PC-3 (cell line): ENCODE data around the gene KRTAP5-10. TPM values are rescaled to one million over a fixed set of nuclear protein-coding genes. Genes with fewer than 3 reads are reported as not detected.
"Not testable (repeated sequence)": the region's sequence is repeated elsewhere in the genome, so short reads cannot be mapped to it uniquely, and the experiment has no call there.

Experiments used
- ATAC-seq: fragments of 200-7000 bp; cut with Tn5 transposase; 2 replicates; pipeline ENCODE4 v1.9.1; 2020; ENCODE audit warnings: mild to moderate bottlenecking, moderate library complexity
- BruUV-seq: library from RNA; stranded (reverse); fragments of 400-500 nt; replicated peaks from 2 replicates; lab custom pipeline; 2021; lab: Mats Ljungman, UMichigan
- CTCF ChIA-PET: fragments of 300-600 bp; sonication (Branson Sonifier 250); formaldehyde crosslinking; loops from one replicate; lab custom pipeline; 2022; ENCODE audit warnings: antibody characterized with exemption; lab: Charles Lee
- POLR2A ChIA-PET: fragments of 300-600 bp; sonication (Branson Sonifier 250); formaldehyde crosslinking; loops from one replicate; lab custom pipeline; 2022; ENCODE audit warnings: antibody characterized with exemption; ENCODE audit not compliant: unreplicated experiment; lab: Charles Lee
- DNase-seq: peaks from one replicate; pipeline ENCODE4 v3.0.0-alpha.2; 2015
- H2AFZ ChIP-seq: fragments of 300-600 bp; sonication (generic); 2 replicates; pipeline ENCODE4 v1.6.0; 2016; ENCODE audit warnings: antibody characterized with exemption, low read length
- H3F3A ChIP-seq: fragments of 300-600 bp; sonication (generic); one replicate; pipeline ENCODE4 v1.6.0; 2017; ENCODE audit warnings: antibody characterized with exemption, low read length, control low read depth, mild to moderate bottlenecking; ENCODE audit not compliant: unreplicated experiment
- H3K27ac ChIP-seq: fragments of 300-600 bp; sonication (generic); 2 replicates; pipeline ENCODE4 v1.5.1; 2016; ENCODE audit warnings: mild to moderate bottlenecking, low read length
- H3K27me3 ChIP-seq: fragments of 300-600 bp; sonication (generic); 2 replicates; pipeline ENCODE4 v1.6.1; 2016; ENCODE audit warnings: low read length, mixed read lengths
- H3K36me3 ChIP-seq: fragments of 300-600 bp; sonication (generic); 2 replicates; pipeline ENCODE4 v1.6.1; 2016; ENCODE audit warnings: low read depth, mixed run types, low read length, mixed read lengths
- H3K4me1 ChIP-seq: fragments of 300-600 bp; sonication (generic); 2 replicates; pipeline ENCODE4 v1.5.1; 2016; ENCODE audit warnings: low read length; ENCODE audit not compliant: insufficient read depth
- H3K4me2 ChIP-seq: fragments of 300-600 bp; sonication (generic); 2 replicates; pipeline ENCODE4 v1.6.0; 2016; ENCODE audit warnings: low read length
- H3K4me3 ChIP-seq: fragments of 300-600 bp; sonication (generic); 2 replicates; pipeline ENCODE4 v1.5.1; 2016; ENCODE audit warnings: mild to moderate bottlenecking, low read length, mixed read lengths
- H3K79me2 ChIP-seq: fragments of 300-600 bp; sonication (generic); 2 replicates; pipeline ENCODE4 v1.6.1; 2017; ENCODE audit warnings: low read length, mixed read lengths
- H3K9ac ChIP-seq: fragments of 300-600 bp; sonication (generic); 2 replicates; pipeline ENCODE4 v1.6.0; 2016; ENCODE audit warnings: mild to moderate bottlenecking, low read length
- H3K9me2 ChIP-seq: fragments of 300-600 bp; sonication (generic); replicated peaks from 2 replicates; pipeline ENCODE4 v1.6.1; 2016; ENCODE audit warnings: mixed run types, low read length, mixed read lengths
- H3K9me3 ChIP-seq: fragments of 300-600 bp; sonication (generic); 2 replicates; pipeline ENCODE4 v1.6.1; 2016; ENCODE audit warnings: low read length, mixed read lengths
- H4K20me1 ChIP-seq: fragments of 300-600 bp; sonication (generic); 2 replicates; pipeline ENCODE4 v1.6.1; 2016; ENCODE audit warnings: low read length, mixed read lengths
- EZH2 ChIP-seq: fragments of 300-600 bp; sonication (generic); IDR thresholded peaks from one replicate; pipeline ENCODE4 v1.6.1; 2017; ENCODE audit warnings: antibody characterized with exemption, mild to moderate bottlenecking, low read length; ENCODE audit not compliant: unreplicated experiment
- EZH2phosphoT487 ChIP-seq: fragments of 300-600 bp; sonication (generic); IDR thresholded peaks from 2 replicates; pipeline ENCODE4 v1.6.1; 2018; ENCODE audit warnings: mild to moderate bottlenecking, antibody characterized with exemption, low read length, borderline replicate concordance
- intact Hi-C: fragments of 100-400 bp; cut with micrococcal nuclease; formaldehyde crosslinking; loops from 2 replicates; pipeline ENCODE4 v1.9.0; 2023
- total RNA-seq: library from RNA; depleted of rRNA; stranded (reverse); fragments of >200 nt; gene quantifications from 2 replicates; pipeline ENCODE4 v1.2.3, GENCODE V29; 2014
- TF ChIP-seq, protein P1 (sequence below): fragments of 300-600 bp; sonication (generic); conservative IDR thresholded peaks from 2 replicates; pipeline ENCODE4 v1.5.1; 2017; ENCODE audit warnings: antibody characterized with exemption, low read depth, mild to moderate bottlenecking, low read length

The KRTAP5-10 gene
- total RNA-seq, 1 experiment from 2014 or later: not detected

GRCh38 chr11:71538666-71538990 is 26.7 kb upstream of the KRTAP5-10 start:
- no peak overlapping the region for H3K4me2 ChIP-seq
- H3K27ac ChIP-seq: no peak overlapping the region
- H3F3A ChIP-seq: no peaks in the 10 kb centered on the region
- no peaks in the 10 kb centered on the region for H3K36me3 ChIP-seq
- H3K9me2 ChIP-seq: no peaks in the 10 kb centered on the region
- TF ChIP-seq, protein P1, sequence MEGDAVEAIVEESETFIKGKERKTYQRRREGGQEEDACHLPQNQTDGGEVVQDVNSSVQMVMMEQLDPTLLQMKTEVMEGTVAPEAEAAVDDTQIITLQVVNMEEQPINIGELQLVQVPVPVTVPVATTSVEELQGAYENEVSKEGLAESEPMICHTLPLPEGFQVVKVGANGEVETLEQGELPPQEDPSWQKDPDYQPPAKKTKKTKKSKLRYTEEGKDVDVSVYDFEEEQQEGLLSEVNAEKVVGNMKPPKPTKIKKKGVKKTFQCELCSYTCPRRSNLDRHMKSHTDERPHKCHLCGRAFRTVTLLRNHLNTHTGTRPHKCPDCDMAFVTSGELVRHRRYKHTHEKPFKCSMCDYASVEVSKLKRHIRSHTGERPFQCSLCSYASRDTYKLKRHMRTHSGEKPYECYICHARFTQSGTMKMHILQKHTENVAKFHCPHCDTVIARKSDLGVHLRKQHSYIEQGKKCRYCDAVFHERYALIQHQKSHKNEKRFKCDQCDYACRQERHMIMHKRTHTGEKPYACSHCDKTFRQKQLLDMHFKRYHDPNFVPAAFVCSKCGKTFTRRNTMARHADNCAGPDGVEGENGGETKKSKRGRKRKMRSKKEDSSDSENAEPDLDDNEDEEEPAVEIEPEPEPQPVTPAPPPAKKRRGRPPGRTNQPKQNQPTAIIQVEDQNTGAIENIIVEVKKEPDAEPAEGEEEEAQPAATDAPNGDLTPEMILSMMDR: no peak
- no peak for TF ChIP-seq EZH2
- TF ChIP-seq EZH2phosphoT487: no peak
- no peak overlapping the region for H3K4me3 ChIP-seq
- ATAC-seq (no peak), DNase-seq (no peak)
- no peak overlapping the region for H2AFZ ChIP-seq
- peaks cover 11% of the 10 kb centered on the region for H3K27me3 ChIP-seq
- H3K79me2 ChIP-seq: no peaks in the 10 kb centered on the region
- no peaks in the 10 kb centered on the region for H3K9me3 ChIP-seq
- H4K20me1 ChIP-seq: no peaks in the 10 kb centered on the region
- POLR2A ChIA-PET: no interaction called here
- intact Hi-C loops: no loop called here
- CTCF ChIA-PET: no interaction called here
- H3K9ac ChIP-seq: no peak overlapping the region
- BruUV-seq: no TSS peak
- H3K4me1 ChIP-seq: no peaks in the 10 kb centered on the region

DNA sequence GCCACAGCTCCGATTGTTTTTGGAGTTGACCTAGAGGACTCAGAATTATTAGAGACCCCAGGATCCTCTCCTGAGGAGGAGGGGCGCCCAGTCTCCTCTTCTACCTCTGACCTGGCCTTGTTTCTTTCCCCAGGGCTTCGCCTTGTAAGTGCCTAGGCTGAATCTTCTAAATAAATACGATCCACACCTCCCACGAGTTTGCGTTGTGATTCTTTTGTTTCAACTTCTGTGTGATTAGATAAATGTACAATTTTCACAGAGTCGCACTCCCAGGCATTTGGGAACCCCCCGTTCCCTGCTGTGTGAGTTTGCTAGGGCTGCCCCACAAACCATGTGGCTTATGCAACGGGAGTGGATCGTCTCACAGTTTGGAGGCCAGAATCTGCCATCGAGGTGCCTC is 26.3 kb upstream of the KRTAP5-10 start:
- BruUV-seq: no TSS peak
- H3F3A ChIP-seq: no peaks in the 10 kb centered on the region
- peaks cover 11% of the 10 kb centered on the region for H3K27me3 ChIP-seq
- no peak overlapping the region for H3K27ac ChIP-seq
- no peak for DNase-seq
- no peak overlapping the region for H3K4me2 ChIP-seq
- TF ChIP-seq, protein P1: no peak
- TF ChIP-seq EZH2phosphoT487 (no peak), EZH2 (no peak)
- POLR2A ChIA-PET: no interaction called here
- H2AFZ ChIP-seq: no peak overlapping the region
- no peak overlapping the region for H3K9ac ChIP-seq
- no peaks in the 10 kb centered on the region for H3K4me1 ChIP-seq
- intact Hi-C loops: no loop called here
- H4K20me1 ChIP-seq: no peaks in the 10 kb centered on the region
- CTCF ChIA-PET: no interaction called here
- H3K9me3 ChIP-seq: no peaks in the 10 kb centered on the region
- no peaks in the 10 kb centered on the region for H3K9me2 ChIP-seq
- no peaks in the 10 kb centered on the region for H3K79me2 ChIP-seq
- no peak for ATAC-seq
- no peak overlapping the region for H3K4me3 ChIP-seq
- no peaks in the 10 kb centered on the region for H3K36me3 ChIP-seq

- H3K9me3 ChIP-seq, intact Hi-C loops, H3K9me2 ChIP-seq, H3K36me3 ChIP-seq, CTCF ChIA-PET, POLR2A ChIA-PET, H3K4me1 ChIP-seq, BruUV-seq, H3K4me2 ChIP-seq, H2AFZ ChIP-seq, DNase-seq, H4K20me1 ChIP-seq, ATAC-seq, H3K9ac ChIP-seq, H3F3A ChIP-seq, H3K79me2 ChIP-seq, H3K4me3 ChIP-seq, H3K27ac ChIP-seq: not testable (repeated sequence)
- H3K27me3 ChIP-seq: peaks cover 13% of the 10 kb centered on the region
These were observed 25.4 kb upstream of the KRTAP5-10 start for GRCh38 chr11:71539971-71540370.

- H3K4me2 ChIP-seq, H3K4me1 ChIP-seq, BruUV-seq, CTCF ChIA-PET, H3K27ac ChIP-seq, H3K4me3 ChIP-seq, ATAC-seq, H3K79me2 ChIP-seq, POLR2A ChIA-PET, H3F3A ChIP-seq, H3K36me3 ChIP-seq, H3K9ac ChIP-seq, H3K9me2 ChIP-seq, H2AFZ ChIP-seq, H4K20me1 ChIP-seq, DNase-seq, H3K9me3 ChIP-seq, intact Hi-C loops: not testable (repeated sequence)
- H3K27me3 ChIP-seq: peaks cover 21% of the 10 kb centered on the region
These were observed 24.6 kb upstream of the KRTAP5-10 start for GRCh38 chr11:71540521-71541304.
